Measurements from ENCODE around the gene CIAO2B.

CIAO2B gene

GRCh38 chr16:66921729-66922450, 12.3 kb downstream of the CIAO2B start:
- TF ChIP-seq PPARA (CRISPR knock-in tag; IDR thresholded peaks at IDR 0.05; ENCODE audit: borderline replicate concordance) (no peak), ZC3H10 (CRISPR knock-in tag; IDR thresholded peaks at IDR 0.05) (no peak), ZNF8 (CRISPR knock-in tag; IDR thresholded peaks at IDR 0.05) (no peak), BACH2 (CRISPR knock-in tag; IDR thresholded peaks at IDR 0.05; ENCODE audit: borderline replicate concordance) (no peak), ZFP3 (CRISPR knock-in tag; IDR thresholded peaks at IDR 0.05) (no peak), SNAI2 (CRISPR knock-in tag; IDR thresholded peaks at IDR 0.05) (no peak), ZFP30 (CRISPR knock-in tag; IDR thresholded peaks at IDR 0.05) (no peak), TOX (CRISPR knock-in tag; IDR thresholded peaks at IDR 0.05; ENCODE audit: borderline replicate concordance) (no peak), ZNF70 (CRISPR knock-in tag; IDR thresholded peaks at IDR 0.05) (no peak), TSHZ2 (CRISPR knock-in tag; IDR thresholded peaks at IDR 0.05) (no peak), ARNTL (CRISPR knock-in tag; IDR thresholded peaks at IDR 0.05; ENCODE audit: borderline replicate concordance, low read depth) (no peak), PATZ1 (CRISPR knock-in tag; IDR thresholded peaks at IDR 0.05; ENCODE audit: borderline replicate concordance) (no peak), ISL1 (CRISPR knock-in tag; IDR thresholded peaks at IDR 0.05) (no peak)
- no peak for ATAC-seq

- no peak for TF ChIP-seq TOX (CRISPR knock-in tag; IDR thresholded peaks at IDR 0.05; ENCODE audit: borderline replicate concordance)
- no peak for ATAC-seq
These were observed 13.1 kb downstream of the CIAO2B start for GRCh38 chr16:66920924-66921680.

GRCh38 chr16:66920299-66920590, 14.0 kb downstream of the CIAO2B start:
- TF ChIP-seq BACH2 (CRISPR knock-in tag; IDR thresholded peaks at IDR 0.05; ENCODE audit: borderline replicate concordance), result no peak
- TF ChIP-seq CSRNP3 (CRISPR knock-in tag; IDR thresholded peaks at IDR 0.05), result no peak
- TF ChIP-seq PPARA (CRISPR knock-in tag; IDR thresholded peaks at IDR 0.05; ENCODE audit: borderline replicate concordance), result no peak
- no peak for TF ChIP-seq ZNF565 (CRISPR knock-in tag; conservative IDR thresholded peaks at IDR 0.05; ENCODE audit: low read depth)
- TF ChIP-seq ZNF70 (CRISPR knock-in tag; IDR thresholded peaks at IDR 0.05), result no peak
- TF ChIP-seq RARB (CRISPR knock-in tag; IDR thresholded peaks at IDR 0.05), result no peak
- TF ChIP-seq ZC3H10 (CRISPR knock-in tag; IDR thresholded peaks at IDR 0.05), result no peak
- TF ChIP-seq CREB5 (CRISPR knock-in tag; IDR thresholded peaks at IDR 0.05; ENCODE audit: low read depth), result no peak
- no peak for TF ChIP-seq TSHZ2 (CRISPR knock-in tag; IDR thresholded peaks at IDR 0.05)
- TF ChIP-seq ESRRG (CRISPR knock-in tag; IDR thresholded peaks at IDR 0.05), result no peak
- no peak for TF ChIP-seq POU6F1 (CRISPR knock-in tag; IDR thresholded peaks at IDR 0.05; ENCODE audit: borderline replicate concordance, low read depth)
- no peak for TF ChIP-seq ZNF8 (CRISPR knock-in tag; IDR thresholded peaks at IDR 0.05)
- no peak for TF ChIP-seq ISL1 (CRISPR knock-in tag; IDR thresholded peaks at IDR 0.05)
- no peak for TF ChIP-seq ARNTL (CRISPR knock-in tag; IDR thresholded peaks at IDR 0.05; ENCODE audit: borderline replicate concordance, low read depth)
- no peak for TF ChIP-seq GLIS3 (CRISPR knock-in tag; IDR thresholded peaks at IDR 0.05)
- no peak for TF ChIP-seq ZFP30 (CRISPR knock-in tag; IDR thresholded peaks at IDR 0.05)
- TF ChIP-seq TOX (CRISPR knock-in tag; IDR thresholded peaks at IDR 0.05; ENCODE audit: borderline replicate concordance), result no peak
- TF ChIP-seq TCF4 (CRISPR knock-in tag; IDR thresholded peaks at IDR 0.05; ENCODE audit: borderline replicate concordance), result no peak
- no peak for TF ChIP-seq PATZ1 (CRISPR knock-in tag; IDR thresholded peaks at IDR 0.05; ENCODE audit: borderline replicate concordance)
- no peak for TF ChIP-seq SNAI2 (CRISPR knock-in tag; IDR thresholded peaks at IDR 0.05)
- ATAC-seq, result peak; percentile 35
